ENCODE measurements around the gene ZC3H13.

ZC3H13 gene

GRCh38 chr13:45940061-45940460, 112.5 kb downstream of the ZC3H13 start:
- no peak for DNase-seq (ENCODE audit: low read depth in 2 of 2)

- no peak for DNase-seq (ENCODE audit: low read depth in 2 of 2)
Measured at GRCh38 chr13:45936621-45937020, 115.9 kb downstream of the ZC3H13 start.

- no peak for DNase-seq (ENCODE audit: low read depth in 2 of 2)
Measured at GRCh38 chr13:45934283-45934682, 118.3 kb downstream of the ZC3H13 start.

- DNase-seq (ENCODE audit: low read depth in 2 of 2) = no peak
Measured at GRCh38 chr13:45933203-45933908, 119.2 kb downstream of the ZC3H13 start.

- no peak for DNase-seq (ENCODE audit: low read depth in 2 of 2)
Measured at GRCh38 chr13:45932676-45933075, 119.9 kb downstream of the ZC3H13 start.

- DNase-seq (ENCODE audit: low read depth in 2 of 2) = no peak
Measured at GRCh38 chr13:45932172-45932571, 120.4 kb downstream of the ZC3H13 start.

- DNase-seq (ENCODE audit: low read depth in 2 of 2) = no peak
Measured at GRCh38 chr13:45931211-45931610, 121.3 kb downstream of the ZC3H13 start.

GRCh38 chr13:45930177-45930576, 122.4 kb downstream of the ZC3H13 start:
- DNase-seq (ENCODE audit: low read depth in 2 of 2) = no peak

- DNase-seq (ENCODE audit: low read depth in 2 of 2) = no peak
Measured at GRCh38 chr13:45928843-45929242, 123.7 kb downstream of the ZC3H13 start.

- DNase-seq (ENCODE audit: low read depth in 2 of 2) = no peak
Measured at GRCh38 chr13:45928176-45928575, 124.4 kb downstream of the ZC3H13 start.

- no peak for DNase-seq (ENCODE audit: low read depth in 2 of 2)
Measured at GRCh38 chr13:45926741-45927140, 125.8 kb downstream of the ZC3H13 start.

GRCh38 chr13:45925151-45925550, 127.4 kb downstream of the ZC3H13 start:
- DNase-seq (ENCODE audit: low read depth in 2 of 2) = no peak

- DNase-seq (ENCODE audit: low read depth in 2 of 2) = no peak
Measured at GRCh38 chr13:45921162-45921736, 131.3 kb downstream of the ZC3H13 start.

GRCh38 chr13:45918597-45918996, 133.9 kb downstream of the ZC3H13 start:
- no peak for DNase-seq (ENCODE audit: low read depth in 2 of 2)

GRCh38 chr13:45917019-45917418, 135.5 kb downstream of the ZC3H13 start:
- no peak for DNase-seq (ENCODE audit: low read depth in 2 of 2)

- DNase-seq (ENCODE audit: low read depth in 2 of 2) = no peak
Measured at GRCh38 chr13:45915686-45916439, 136.7 kb downstream of the ZC3H13 start.

GRCh38 chr13:45909673-45910072, 142.9 kb downstream of the ZC3H13 start:
- DNase-seq (ENCODE audit: low read depth in 2 of 2) = no peak

GRCh38 chr13:45909089-45909488, 143.5 kb downstream of the ZC3H13 start:
- DNase-seq (ENCODE audit: low read depth in 2 of 2) = no peak

- DNase-seq (ENCODE audit: low read depth in 2 of 2) = no peak
Measured at GRCh38 chr13:45907503-45907902, 145.0 kb downstream of the ZC3H13 start.

All from activated CD4-positive, alpha-beta T cell treated with anti-CD3 and anti-CD28 coated beads for 24 hours (primary cell).